Stimulated activated naive CD8-positive, alpha-beta T cell treated with anti-CD3 and anti-CD28 coated beads, Interleukin-15, Interleukin-2, amounts not matched to agents 100 U/mL and 50 U/mL, for 24 hours (primary cell): Measurements from ENCODE around the gene STRN3.

Experiments used
- ATAC-seq: fragments of 150-1000 bp; cut with Tn5 transposase; one replicate; pipeline ENCODE4 v1.10.0; 2021
- DNase-seq: peaks from one replicate; pipeline ENCODE4 v3.0.0; 2021

STRN3 gene

GRCh38 chr14:30872602-30873001, 153.6 kb downstream of the STRN3 start:
- ATAC-seq: no peak
- no peak for DNase-seq

- DNase-seq: no peak
- ATAC-seq: no peak
These were observed 156.5 kb downstream of the STRN3 start for GRCh38 chr14:30869551-30870155.

GRCh38 chr14:30868736-30869135, 157.4 kb downstream of the STRN3 start:
- DNase-seq: no peak
- no peak for ATAC-seq

- DNase-seq (no peak), ATAC-seq (no peak)
These were observed 161.2 kb downstream of the STRN3 start for GRCh38 chr14:30864934-30865333.

- ATAC-seq (no peak), DNase-seq (no peak)
These were observed 165.0 kb downstream of the STRN3 start for GRCh38 chr14:30861200-30861599.

- DNase-seq (peak; percentile 61), ATAC-seq (peak; percentile 86)
These were observed 170.7 kb downstream of the STRN3 start for GRCh38 chr14:30855345-30856037.

GRCh38 chr14:30854492-30854891, 171.7 kb downstream of the STRN3 start:
- DNase-seq (no peak), ATAC-seq (no peak)

- no peak for ATAC-seq
- no peak for DNase-seq
These were observed 172.2 kb downstream of the STRN3 start for GRCh38 chr14:30853946-30854345.

GRCh38 chr14:30849983-30850382, 176.2 kb downstream of the STRN3 start:
- ATAC-seq: no peak
- DNase-seq: no peak

GRCh38 chr14:30849354-30849753, 176.8 kb downstream of the STRN3 start:
- DNase-seq (no peak), ATAC-seq (peak; percentile 14)

- DNase-seq (no peak), ATAC-seq (no peak)
These were observed 177.5 kb downstream of the STRN3 start for GRCh38 chr14:30848449-30849240.
